Osteocyte (in vitro differentiated cells): Measurements from ENCODE around the gene PNRC2. TPM values are rescaled to one million over a fixed set of nuclear protein-coding genes. Genes with fewer than 3 reads are reported as not detected.
A peak's percentile ranks its signal among the peaks of the same experiment; 100 is the strongest.

Experiments used
- DNase-seq: peaks from one replicate; pipeline ENCODE4 v3.0.0; 2021; ENCODE audit warnings: mixed read lengths; ENCODE audit not compliant: unreplicated experiment; ENCODE audit errors: extremely low spot score
- H3K27ac Mint-ChIP-seq: one replicate; pipeline ENCODE4 v1.8.0; 2021; ENCODE audit warnings: mild to moderate bottlenecking, mixed read lengths; ENCODE audit not compliant: unreplicated experiment
- H3K27me3 Mint-ChIP-seq: one replicate; pipeline ENCODE4 v1.8.0; 2021; ENCODE audit warnings: mixed read lengths; ENCODE audit not compliant: unreplicated experiment
- H3K36me3 Mint-ChIP-seq: one replicate; pipeline ENCODE4 v1.8.0; 2021; ENCODE audit warnings: mixed read lengths; ENCODE audit not compliant: unreplicated experiment
- H3K4me1 Mint-ChIP-seq: one replicate; pipeline ENCODE4 v1.8.0; 2021; ENCODE audit warnings: mixed read lengths; ENCODE audit not compliant: unreplicated experiment
- H3K4me3 Mint-ChIP-seq: one replicate; pipeline ENCODE4 v1.8.0; 2021; ENCODE audit warnings: mild to moderate bottlenecking, moderate library complexity, mixed read lengths; ENCODE audit not compliant: unreplicated experiment
- H3K9me3 Mint-ChIP-seq: one replicate; pipeline ENCODE4 v1.8.0; 2021; ENCODE audit warnings: mixed read lengths; ENCODE audit not compliant: unreplicated experiment
- CTCF ChIP-seq: fragments of 200-600 bp; sonication (generic); IDR thresholded peaks from 2 replicates; pipeline ENCODE4 v1.5.0; 2021; ENCODE audit warnings: antibody characterized with exemption, mild to moderate bottlenecking, moderate library complexity
- total RNA-seq: library from RNA; stranded (reverse); gene quantifications from 2 replicates; pipeline ENCODE4 v1.2.1, GENCODE V29; 2021

PNRC2 gene
- total RNA-seq, 1 donor from 2014 or later, result 58.9 TPM

- Mint-ChIP-seq H3K27me3 (no peaks in the 10 kb centered on the region), H3K4me1 (peaks cover 4% of the 10 kb centered on the region), H3K27ac (no peak overlapping the region), H3K36me3 (peaks cover 48% of the 10 kb centered on the region), H3K4me3 (no peak overlapping the region), H3K9me3 (no peaks in the 10 kb centered on the region)
- no peak for DNase-seq
- TF ChIP-seq CTCF, result no peak
Measured at GRCh38 chr1:23966973-23967493, 7.4 kb downstream of the PNRC2 start.

GRCh38 chr1:23967871-23968270, 8.2 kb downstream of the PNRC2 start:
- peaks cover 47% of the 10 kb centered on the region for H3K36me3 Mint-ChIP-seq
- no peak overlapping the region for H3K4me3 Mint-ChIP-seq
- no peak for DNase-seq
- peaks cover 2% of the 10 kb centered on the region for H3K4me1 Mint-ChIP-seq
- no peak for TF ChIP-seq CTCF
- H3K27ac Mint-ChIP-seq, result peak overlapping the region; percentile 12
- H3K9me3 Mint-ChIP-seq, result no peaks in the 10 kb centered on the region
- H3K27me3 Mint-ChIP-seq, result no peaks in the 10 kb centered on the region

- peaks cover 53% of the 10 kb centered on the region for H3K4me1 Mint-ChIP-seq
- no peak for TF ChIP-seq CTCF
- no peak overlapping the region for H3K27ac Mint-ChIP-seq
- peaks cover 20% of the 10 kb centered on the region for H3K36me3 Mint-ChIP-seq
- H3K4me3 Mint-ChIP-seq, result peak overlapping the region; percentile 40
- no peaks in the 10 kb centered on the region for H3K27me3 Mint-ChIP-seq
- DNase-seq, result no peak
- no peaks in the 10 kb centered on the region for H3K9me3 Mint-ChIP-seq
Measured at GRCh38 chr1:23977187-23977853, 17.7 kb downstream of the PNRC2 start.

GRCh38 chr1:23977854-23978191, 18.2 kb downstream of the PNRC2 start:
- Mint-ChIP-seq H3K36me3 (peaks cover 20% of the 10 kb centered on the region), H3K9me3 (no peaks in the 10 kb centered on the region), H3K4me1 (peaks cover 53% of the 10 kb centered on the region), H3K4me3 (peak overlapping the region; percentile 94), H3K27me3 (no peaks in the 10 kb centered on the region), H3K27ac (peak overlapping the region; percentile 59)
- no peak for TF ChIP-seq CTCF
- no peak for DNase-seq

GRCh38 chr1:23978805-23979204, 19.2 kb downstream of the PNRC2 start:
- H3K9me3 Mint-ChIP-seq, result no peaks in the 10 kb centered on the region
- H3K4me3 Mint-ChIP-seq, result peak overlapping the region; percentile 94
- no peak for TF ChIP-seq CTCF
- H3K27me3 Mint-ChIP-seq, result no peaks in the 10 kb centered on the region
- peak overlapping the region; percentile 92 for H3K27ac Mint-ChIP-seq
- DNase-seq, result no peak
- H3K36me3 Mint-ChIP-seq, result peaks cover 20% of the 10 kb centered on the region
- peaks cover 56% of the 10 kb centered on the region for H3K4me1 Mint-ChIP-seq
